Kidney tubule cell (primary cell): Measurements from ENCODE around the gene CEP44.
"Not testable (repeated sequence)": the region's sequence is repeated elsewhere in the genome, so short reads cannot be mapped to it uniquely, and the experiment has no call there.

Experiments used
- DNase-seq: peaks from one replicate; pipeline ENCODE4 v3.0.0-alpha.2; 2018; ENCODE audit warnings: low spot score

The CEP44 gene

GRCh38 chr4:174278467-174278866, 5.2 kb upstream of the CEP44 start:
- DNase-seq = no peak

GRCh38 chr4:174279433-174280155, 4.1 kb upstream of the CEP44 start:
- DNase-seq = no peak

- DNase-seq = no peak
Measured at GRCh38 chr4:174281182-174281737, 2.5 kb upstream of the CEP44 start.

GRCh38 chr4:174281901-174282300, 1.8 kb upstream of the CEP44 start:
- no peak for DNase-seq

GRCh38 chr4:174282836-174283506, 740 bp upstream of the CEP44 start:
- DNase-seq = peak; percentile 92

GRCh38 chr4:174284487-174284886, 776 bp downstream of the CEP44 start:
- peak; percentile 12 for DNase-seq

GRCh38 chr4:174286870-174287269, 3.2 kb downstream of the CEP44 start:
- DNase-seq = no peak

- no peak for DNase-seq
Measured at GRCh38 chr4:174292473-174292872, 8.8 kb downstream of the CEP44 start.

GRCh38 chr4:174294641-174295040, 10.9 kb downstream of the CEP44 start:
- DNase-seq = not testable (repeated sequence)

- not testable (repeated sequence) for DNase-seq
Measured at GRCh38 chr4:174295142-174295541, 11.4 kb downstream of the CEP44 start.

GRCh38 chr4:174303687-174304086, 20.0 kb downstream of the CEP44 start:
- DNase-seq = no peak

- DNase-seq = no peak
Measured at GRCh38 chr4:174304664-174305063, 21.0 kb downstream of the CEP44 start.

GRCh38 chr4:174305961-174306360, 22.2 kb downstream of the CEP44 start:
- no peak for DNase-seq

GRCh38 chr4:174307694-174308093, 24.0 kb downstream of the CEP44 start:
- no peak for DNase-seq

GRCh38 chr4:174312993-174313392, 29.3 kb downstream of the CEP44 start:
- DNase-seq = no peak

GRCh38 chr4:174314274-174314673, 30.6 kb downstream of the CEP44 start:
- DNase-seq = no peak

GRCh38 chr4:174314770-174315169, 31.1 kb downstream of the CEP44 start:
- DNase-seq = peak; percentile 61

GRCh38 chr4:174316546-174316945, 32.8 kb downstream of the CEP44 start:
- DNase-seq = no peak

- no peak for DNase-seq
Measured at GRCh38 chr4:174316954-174317353, 33.2 kb downstream of the CEP44 start.

- DNase-seq = no peak
Measured at GRCh38 chr4:174317531-174317930, 33.8 kb downstream of the CEP44 start.

- DNase-seq = peak; percentile 39
Measured at GRCh38 chr4:174318829-174319764, 35.4 kb downstream of the CEP44 start.

- no peak for DNase-seq
Measured at GRCh38 chr4:174320494-174321199, 36.9 kb downstream of the CEP44 start.
